ENCODE data around the gene OTOS. TPM values are rescaled to one million over a fixed set of nuclear protein-coding genes. Genes with fewer than 3 reads are reported as not detected.

OTOS gene
- total and polyA plus RNA-seq, 7 donors: not detected

GRCh38 chr2:240138254-240138984 lies 2.0 kb downstream of the OTOS start:
- intact Hi-C loops (cut with DNase I): loop anchor here (5.0 kb wide), 1 partner anchor 299 kb away; the partner anchor contains the start of gene GPC1
- DNase-seq: no peak
- Histone ChIP-seq H3K9me3 (no peaks in the 10 kb centered on the region), H3K4me1 (peaks cover 0 to 21% (median 19%) of the 10 kb centered on the region in 4 donors), H3K27ac (no peak overlapping the region), H3K4me3 (no peak overlapping the region), H3K27me3 (peaks cover 0 to 3% (median 0%) of the 10 kb centered on the region in 3 donors), H3K36me3 (peaks cover 0 to 4% (median 1%) of the 10 kb centered on the region in 4 donors)
- no peak for TF ChIP-seq POLR2A (IDR thresholded peaks at IDR 0.05)
- TF ChIP-seq POLR2AphosphoS5 (IDR thresholded peaks at IDR 0.05): no peak
- no peak for TF ChIP-seq EP300 (IDR thresholded peaks at IDR 0.05)
- TF ChIP-seq CTCF (IDR thresholded peaks at IDR 0.05): no peak
- 52 to 85% methylated on average over 9 of the region's 9 CpGs for WGBS, 2 donors

GRCh38 chr2:240137596-240138253 lies 2.7 kb downstream of the OTOS start:
- DNase-seq: no peak
- no peak overlapping the region for H3K4me3 ChIP-seq
- no peaks in the 10 kb centered on the region for H3K9me3 ChIP-seq
- no peaks in the 10 kb centered on the region for H3K27me3 ChIP-seq
- intact Hi-C loops (cut with DNase I): loop anchor here (5.0 kb wide), 1 partner anchor 300 kb away; the partner anchor contains the start of gene GPC1
- no peak overlapping the region for H3K27ac ChIP-seq
- H3K4me1 ChIP-seq: peaks cover 0 to 21% (median 19%) of the 10 kb centered on the region in 4 donors
- peaks cover 0 to 11% (median 8%) of the 10 kb centered on the region in 4 donors for H3K36me3 ChIP-seq
- WGBS, 2 donors: 90 to 93% methylated on average over 19 of the region's 19 CpGs
- TF ChIP-seq POLR2AphosphoS5 (IDR thresholded peaks at IDR 0.05) (no peak), EP300 (IDR thresholded peaks at IDR 0.05) (no peak), POLR2A (IDR thresholded peaks at IDR 0.05) (no peak), CTCF (IDR thresholded peaks at IDR 0.05) (no peak)

- H3K4me3 ChIP-seq: peak overlapping the region; percentile 95 to 100 (median 99)
- DNase-seq: no peak
- 31 to 34% methylated on average over 36 of the region's 36 CpGs for WGBS, 2 donors
Observed at GRCh38 chr2:240136671-240137292, 3.7 kb downstream of the OTOS start.

More at GRCh38 chr2:240136671-240137292, 3.7 kb downstream of the OTOS start:
- Histone ChIP-seq H3K27ac (peak overlapping the region; percentile 78 to 88 (median 83)), H3K4me1 (peaks cover 0 to 21% (median 19%) of the 10 kb centered on the region in 4 donors), H3K27me3 (no peaks in the 10 kb centered on the region), H3K9me3 (no peaks in the 10 kb centered on the region), H3K36me3 (peaks cover 0 to 20% (median 13%) of the 10 kb centered on the region in 4 donors)
- intact Hi-C loops (cut with DNase I): loop anchor here (5.0 kb wide), 1 partner anchor 301 kb away; the partner anchor contains the start of gene GPC1
- TF ChIP-seq CTCF (IDR thresholded peaks at IDR 0.05): no peak
- no peak for TF ChIP-seq POLR2AphosphoS5 (IDR thresholded peaks at IDR 0.05)
